Measurements from ENCODE around the gene STAM. TPM values are rescaled to one million over a fixed set of nuclear protein-coding genes. Genes with fewer than 3 reads are reported as not detected.

Gene STAM
- total and polyA plus RNA-seq, 2 donors (not counting 3 experiments of a cell fraction or from before 2014, with no cell fraction given), result 17.7 to 20.0 TPM

GRCh38 chr10:17725703-17726102 lies 81.8 kb downstream of the STAM start:
- Histone ChIP-seq H3K9me3 (replicated peaks; ENCODE audit: control insufficient read depth, insufficient read depth, low read length) (no peaks in the 10 kb centered on the region), H3K27ac (ENCODE audit: insufficient read depth, low read depth, low read length) (no peak overlapping the region), H3K79me2 (ENCODE audit: control insufficient read depth, insufficient read depth, low read length) (no peaks in the 10 kb centered on the region), H3K4me2 (ENCODE audit: insufficient read depth, low read length) (no peak overlapping the region), H4K20me1 (replicated peaks; ENCODE audit: control insufficient read depth, extremely low read depth, insufficient read depth, low read length) (no peaks in the 10 kb centered on the region), H3K9me1 (replicated peaks; ENCODE audit: control insufficient read depth, extremely low read depth, insufficient read depth, low read length) (no peaks in the 10 kb centered on the region), H3K9ac (replicated peaks; ENCODE audit: extremely low read depth, insufficient read depth, low read length) (no peak overlapping the region), H3K4me3 (replicated peaks in 1 of 3; ENCODE audit: insufficient read depth in 1 of 3, low read depth in 1 of 3, low read length in 3 of 3) (no peak overlapping the region), H3K27me3 (ENCODE audit: control insufficient read depth in 2 of 2, insufficient read depth in 2 of 2, low read length in 2 of 2) (no peaks in the 10 kb centered on the region), H3K4me1 (ENCODE audit: control insufficient read depth, extremely low read depth, insufficient read depth, low read length) (no peaks in the 10 kb centered on the region), H2AFZ (ENCODE audit: low read depth, low read length) (no peak overlapping the region), H3K36me3 (ENCODE audit: control insufficient read depth in 2 of 2, extremely low read depth in 1 of 2, insufficient read depth in 2 of 2, low read length in 2 of 2) (no peaks in the 10 kb centered on the region)
- no peak for DNase-seq (ENCODE audit: low read depth, low spot score)
- TF ChIP-seq CTCF (IDR thresholded peaks at IDR 0.05; ENCODE audit: extremely low read depth in 1 of 2, insufficient read depth in 1 of 2, low read depth in 1 of 2, low read length in 2 of 2) (no peak), JUN (IDR thresholded peaks at IDR 0.05; ENCODE audit: borderline replicate concordance, insufficient read depth, insufficient read length, low read depth) (no peak), POLR2AphosphoS5 (IDR thresholded peaks at IDR 0.05; ENCODE audit: insufficient read depth, low read depth, low read length) (no peak), MYC (IDR thresholded peaks at IDR 0.05; ENCODE audit: low read depth, low read length) (no peak), FOS (IDR thresholded peaks at IDR 0.05; ENCODE audit: borderline replicate concordance, insufficient read depth, low read length) (no peak), POLR2A (IDR thresholded peaks at IDR 0.05; ENCODE audit: low read depth, low read length) (no peak), GATA2 (IDR thresholded peaks at IDR 0.05; ENCODE audit: insufficient read depth, insufficient read length, low read depth, low read length) (no peak), MAX (IDR thresholded peaks at IDR 0.05; ENCODE audit: insufficient read depth, insufficient read length) (no peak), EZH2 (IDR thresholded peaks at IDR 0.05; ENCODE audit: borderline replicate concordance, low read depth, low read length, severe bottlenecking) (no peak)
- POLR2A ChIA-PET, result no interaction called here
- CTCF ChIA-PET, result no interaction called here
- BruUV-seq (replicated peaks), result no TSS peak
- FAIRE-seq, result no peak
- dilution Hi-C loops (cut with MboI; ENCODE audit: extremely low pct_ligation_motif_present, low sequenced_read_pairs), result no loop called here
- intact Hi-C loops (cut with micrococcal nuclease), result no loop called here
